IPS-15b (cell line): ENCODE results near the gene ARL3.

Source experiments
- H3K27me3 ChIP-seq: one replicate; pipeline ENCODE4 v1.6.1; 2013; ENCODE audit warnings: low read length; ENCODE audit not compliant: control insufficient read depth, insufficient read depth
- H3K36me3 ChIP-seq: one replicate; pipeline ENCODE4 v1.6.1; 2013; ENCODE audit warnings: low read length; ENCODE audit not compliant: control insufficient read depth, insufficient read depth
- H3K4me1 ChIP-seq: one replicate; pipeline ENCODE4 v1.6.1; 2013; ENCODE audit warnings: mild to moderate bottlenecking, low read length; ENCODE audit not compliant: control insufficient read depth, insufficient read depth
- H3K4me3 ChIP-seq: one replicate; pipeline ENCODE4 v1.5.1; 2013; ENCODE audit warnings: low read depth, low read length
- H3K9ac ChIP-seq: one replicate; pipeline ENCODE4 v1.6.1; 2013; ENCODE audit warnings: low read depth, mild to moderate bottlenecking, low read length
- H3K9me3 ChIP-seq: one replicate; pipeline ENCODE4 v1.6.1; 2013; ENCODE audit warnings: mild to moderate bottlenecking, low read length; ENCODE audit not compliant: control insufficient read depth, insufficient read depth

ARL3 gene

DNA sequence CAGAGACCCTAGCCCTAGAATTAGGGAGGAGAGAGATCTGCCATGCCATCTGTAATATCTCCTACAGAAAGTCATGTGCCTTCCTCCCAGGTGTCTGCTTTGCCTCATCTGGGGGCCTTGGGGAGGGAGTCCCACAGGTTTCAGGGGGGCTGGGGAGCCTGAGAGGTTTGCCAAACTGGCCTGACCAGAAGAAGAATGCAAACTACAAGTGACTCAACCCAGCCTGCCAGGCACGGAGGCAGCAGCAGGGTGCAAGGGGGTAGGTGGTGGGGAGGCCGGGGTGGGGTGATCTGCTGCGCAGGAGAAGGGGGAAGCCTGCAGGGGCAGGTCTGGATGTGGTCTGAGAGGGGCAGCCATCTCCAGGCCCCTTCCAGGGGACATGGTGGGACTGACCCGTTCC, 79.5 kb downstream of the ARL3 start:
- Histone ChIP-seq H3K4me1 (peaks cover 13% of the 10 kb centered on the region), H3K27me3 (no peaks in the 10 kb centered on the region), H3K36me3 (no peaks in the 10 kb centered on the region), H3K9ac (no peak overlapping the region), H3K4me3 (no peak overlapping the region), H3K9me3 (no peaks in the 10 kb centered on the region)

DNA sequence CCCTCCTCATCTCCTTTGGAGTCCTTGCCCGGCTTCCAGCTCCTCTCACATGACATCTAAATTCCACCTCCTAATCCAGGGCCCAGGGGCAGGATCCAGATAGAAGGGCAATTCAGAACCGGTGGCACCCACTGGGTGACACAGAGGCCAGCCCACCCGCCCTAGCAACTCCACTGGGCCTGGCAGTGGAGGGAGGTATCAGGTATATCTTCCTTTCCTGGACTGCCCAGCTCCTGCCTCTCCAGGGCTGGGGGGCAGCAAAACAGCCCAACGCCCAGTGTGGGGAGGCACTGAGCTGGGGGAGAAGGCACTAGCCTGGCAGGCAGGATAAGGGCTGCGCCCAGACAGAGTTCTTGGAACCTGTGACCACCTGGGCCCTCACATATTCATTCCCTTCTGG, 80.3 kb downstream of the ARL3 start:
- Histone ChIP-seq H3K4me3 (no peak overlapping the region), H3K4me1 (peaks cover 19% of the 10 kb centered on the region), H3K27me3 (no peaks in the 10 kb centered on the region), H3K9me3 (no peaks in the 10 kb centered on the region), H3K36me3 (no peaks in the 10 kb centered on the region), H3K9ac (peak overlapping the region; percentile 24)

DNA sequence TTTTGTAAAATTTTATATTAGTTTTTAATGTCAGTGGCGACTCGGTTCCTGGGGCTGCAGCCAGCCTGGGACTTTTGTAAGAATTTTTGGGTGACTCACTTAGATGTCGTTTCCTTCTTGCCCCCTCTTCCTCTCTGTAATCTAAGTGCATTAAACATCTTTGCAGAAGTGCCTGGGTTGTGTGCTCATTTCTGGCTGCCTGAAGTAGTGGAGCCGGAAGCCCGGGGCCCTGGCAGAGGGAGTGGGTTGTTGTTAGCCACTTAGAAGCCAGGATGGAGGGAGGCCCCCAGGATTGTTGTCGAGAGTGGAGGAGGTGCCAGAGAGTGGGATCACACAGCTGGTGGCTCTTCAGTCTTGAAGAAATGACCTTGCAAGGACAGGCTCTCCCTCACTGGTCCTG, 80.9 kb downstream of the ARL3 start:
- Histone ChIP-seq H3K9me3 (no peaks in the 10 kb centered on the region), H3K4me1 (peaks cover 19% of the 10 kb centered on the region), H3K9ac (peak overlapping the region; percentile 24), H3K27me3 (no peaks in the 10 kb centered on the region), H3K36me3 (no peaks in the 10 kb centered on the region), H3K4me3 (no peak overlapping the region)

DNA sequence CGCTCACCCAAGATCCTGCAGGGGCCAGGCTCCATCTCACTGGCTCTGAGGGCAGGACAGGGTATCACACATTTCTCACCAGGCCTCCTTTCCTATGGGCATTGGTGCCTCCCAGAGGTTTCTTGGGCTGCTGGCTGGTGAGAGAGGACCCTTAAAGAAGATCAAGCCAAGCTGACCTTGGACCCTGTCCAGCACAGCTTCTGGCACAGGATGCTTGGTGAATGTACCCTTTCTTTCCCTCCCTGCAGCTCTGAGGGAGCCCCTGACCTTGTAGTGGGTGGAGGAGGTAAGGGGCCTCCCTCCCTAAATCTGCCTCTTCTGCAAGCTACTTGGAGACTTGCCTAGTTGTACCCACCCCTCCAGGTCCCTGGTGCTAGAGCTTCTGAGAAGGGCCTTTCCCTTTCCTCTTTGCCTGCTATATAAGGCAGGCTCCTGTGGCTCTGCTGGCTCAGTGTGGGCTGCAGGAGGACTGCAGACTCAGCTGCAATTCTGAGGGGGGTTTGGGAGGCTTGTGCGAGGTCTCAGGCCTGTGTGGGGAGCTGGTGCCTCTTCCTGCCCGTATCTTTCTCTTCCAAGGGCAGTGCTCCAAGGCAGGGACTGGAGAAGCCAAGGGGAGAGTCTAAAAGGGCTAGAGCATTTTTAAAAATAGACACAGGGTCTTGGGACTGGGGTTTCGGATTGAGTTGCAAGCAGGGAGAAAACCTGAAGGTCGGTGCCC, 81.6 kb downstream of the ARL3 start:
- Histone ChIP-seq H3K27me3 (no peaks in the 10 kb centered on the region), H3K9ac (no peak overlapping the region), H3K4me1 (peaks cover 26% of the 10 kb centered on the region), H3K9me3 (no peaks in the 10 kb centered on the region), H3K4me3 (no peak overlapping the region), H3K36me3 (no peaks in the 10 kb centered on the region)

DNA sequence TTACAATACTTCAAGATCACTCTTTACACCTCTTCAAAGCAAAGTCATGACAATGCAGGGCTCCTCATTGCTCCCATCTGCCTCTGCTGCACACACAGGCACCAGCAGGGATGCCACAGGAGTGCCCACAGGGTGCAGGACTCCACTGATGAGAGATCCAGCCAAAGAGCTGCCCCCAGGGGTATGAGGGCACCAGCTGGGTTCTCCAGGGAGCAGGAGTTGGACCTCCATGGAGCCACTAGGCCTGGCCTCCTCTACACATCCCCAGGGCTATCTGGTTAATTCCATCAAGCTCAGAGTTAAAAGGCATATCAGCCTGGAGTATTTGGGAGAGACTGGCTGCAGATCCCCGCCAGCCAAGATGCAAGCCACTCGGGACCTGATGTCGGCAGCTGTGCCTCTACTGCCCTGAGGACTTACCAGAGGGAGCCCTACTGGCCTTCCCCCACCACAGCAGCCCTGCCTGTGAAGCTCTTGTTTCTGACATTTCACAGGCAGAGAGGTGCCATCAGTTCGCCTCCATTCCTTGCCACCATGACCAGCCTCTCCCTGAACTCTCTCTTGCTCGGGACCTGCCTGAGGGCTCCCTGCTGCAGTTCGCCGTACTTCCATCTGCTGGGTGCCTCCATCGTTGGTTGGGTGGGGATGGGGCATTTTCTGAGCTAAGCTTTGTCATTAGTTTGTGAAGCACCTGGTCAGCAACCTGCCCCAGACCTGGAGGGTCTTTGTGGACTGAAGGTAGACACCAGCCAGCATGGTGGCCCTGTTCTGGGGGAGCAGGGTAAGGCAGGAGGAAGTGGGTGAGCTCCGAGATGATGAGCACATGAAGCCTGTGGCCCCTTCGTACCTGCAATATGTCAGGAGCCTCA, 82.4 kb downstream of the ARL3 start:
- no peaks in the 10 kb centered on the region for H3K9me3 ChIP-seq
- H3K36me3 ChIP-seq = no peaks in the 10 kb centered on the region
- H3K9ac ChIP-seq = no peak overlapping the region
- peaks cover 33% of the 10 kb centered on the region for H3K4me1 ChIP-seq
- no peak overlapping the region for H3K4me3 ChIP-seq
- H3K27me3 ChIP-seq = no peaks in the 10 kb centered on the region

DNA sequence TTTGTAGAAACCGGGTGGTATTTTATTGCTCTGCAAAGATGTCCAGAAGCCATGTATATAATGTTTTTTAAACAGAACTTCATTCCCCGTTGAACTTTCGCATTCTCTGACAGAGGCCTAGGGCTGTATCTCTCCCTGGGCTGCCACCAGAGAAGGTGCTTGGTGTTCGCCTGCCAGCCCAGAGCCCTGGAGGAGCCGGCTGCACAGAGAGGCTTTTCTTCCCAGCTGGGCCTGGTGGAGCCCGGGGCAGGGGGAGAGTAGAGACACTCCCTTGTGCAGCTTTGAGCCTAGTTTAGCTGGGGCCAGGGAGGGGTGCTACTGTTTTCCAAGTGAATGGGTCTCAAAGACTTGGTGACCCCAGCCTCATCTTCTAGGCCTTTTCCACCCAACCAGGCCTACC, 83.5 kb downstream of the ARL3 start:
- H3K9ac ChIP-seq = no peak overlapping the region
- H3K36me3 ChIP-seq = no peaks in the 10 kb centered on the region
- H3K4me1 ChIP-seq = peaks cover 33% of the 10 kb centered on the region
- H3K9me3 ChIP-seq = no peaks in the 10 kb centered on the region
- no peak overlapping the region for H3K4me3 ChIP-seq
- H3K27me3 ChIP-seq = no peaks in the 10 kb centered on the region

DNA sequence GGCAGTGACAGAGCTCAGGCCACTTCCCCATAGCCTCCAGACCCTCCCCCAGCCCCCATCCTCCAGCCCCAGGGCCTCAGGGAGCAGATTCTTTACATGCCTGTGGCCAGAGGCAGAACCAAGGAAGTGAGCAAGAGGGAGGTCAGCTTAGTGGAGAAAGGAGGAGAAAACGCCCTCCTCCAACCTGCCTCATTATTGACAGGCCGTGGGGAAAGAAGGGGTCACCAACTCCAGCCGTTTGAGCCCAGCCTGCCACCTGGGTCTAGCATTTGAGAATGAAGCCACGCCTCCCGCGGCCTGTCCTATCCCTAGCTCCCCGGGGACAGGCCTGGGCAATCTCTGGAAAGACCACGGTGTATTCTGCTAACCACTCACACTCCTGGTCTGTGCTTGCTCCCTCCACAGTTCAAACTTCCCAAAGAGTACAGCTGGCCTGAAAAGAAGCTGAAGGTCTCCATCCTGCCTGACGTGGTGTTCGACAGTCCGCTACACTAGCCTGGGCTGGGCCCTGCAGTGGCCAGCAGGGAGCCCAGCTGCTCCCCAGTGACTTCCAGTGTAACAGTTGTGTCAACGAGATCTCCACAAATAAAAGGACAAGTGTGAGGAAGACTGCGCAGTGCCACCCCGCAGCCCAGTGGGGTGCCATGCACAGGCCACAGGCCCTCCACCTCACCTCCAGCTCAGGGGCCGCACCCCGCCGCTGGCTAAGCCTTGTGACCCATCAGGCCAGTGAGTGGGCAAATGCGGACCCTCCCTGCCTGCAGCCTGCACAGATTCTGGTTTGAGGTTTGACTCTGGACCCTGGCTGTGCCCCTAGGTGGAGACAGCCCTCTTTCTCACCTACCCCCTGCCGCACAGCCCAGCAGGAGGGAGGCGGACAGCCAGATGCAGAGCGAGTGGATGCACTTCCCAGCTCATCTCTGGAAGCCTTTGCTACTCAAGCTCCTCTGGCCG, 84.3 kb downstream of the ARL3 start:
- Histone ChIP-seq H3K4me3 (peak overlapping the region; percentile 18), H3K9ac (peak overlapping the region; percentile 37), H3K9me3 (no peaks in the 10 kb centered on the region), H3K4me1 (peaks cover 33% of the 10 kb centered on the region), H3K27me3 (no peaks in the 10 kb centered on the region), H3K36me3 (no peaks in the 10 kb centered on the region)

DNA sequence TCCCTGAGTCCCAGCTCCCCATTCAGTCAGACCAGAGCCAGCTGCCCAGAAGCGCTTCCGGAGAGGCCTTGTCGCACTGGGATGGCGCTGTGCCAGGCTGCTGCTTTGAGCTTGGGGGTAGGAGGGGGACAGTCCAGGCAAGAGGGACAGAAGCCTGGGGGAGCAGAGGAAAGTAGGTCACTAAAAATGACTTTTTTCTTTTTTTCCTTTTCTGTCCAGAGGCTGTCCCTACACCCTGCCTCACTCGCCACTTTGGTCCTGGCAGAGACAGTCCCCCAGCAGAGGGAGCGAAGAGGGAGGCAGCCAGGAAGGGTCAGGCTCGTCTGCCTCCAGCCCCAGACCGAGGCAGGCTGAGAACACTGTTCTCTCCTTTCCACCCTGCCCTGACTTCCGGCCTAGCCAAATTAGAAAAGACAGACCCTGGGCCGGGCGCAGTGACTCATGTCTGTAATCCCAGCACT, 85.7 kb downstream of the ARL3 start:
- Histone ChIP-seq H3K9me3 (no peaks in the 10 kb centered on the region), H3K9ac (peak overlapping the region; percentile 54), H3K4me1 (peaks cover 33% of the 10 kb centered on the region), H3K4me3 (no peak overlapping the region), H3K27me3 (no peaks in the 10 kb centered on the region), H3K36me3 (no peaks in the 10 kb centered on the region)

DNA sequence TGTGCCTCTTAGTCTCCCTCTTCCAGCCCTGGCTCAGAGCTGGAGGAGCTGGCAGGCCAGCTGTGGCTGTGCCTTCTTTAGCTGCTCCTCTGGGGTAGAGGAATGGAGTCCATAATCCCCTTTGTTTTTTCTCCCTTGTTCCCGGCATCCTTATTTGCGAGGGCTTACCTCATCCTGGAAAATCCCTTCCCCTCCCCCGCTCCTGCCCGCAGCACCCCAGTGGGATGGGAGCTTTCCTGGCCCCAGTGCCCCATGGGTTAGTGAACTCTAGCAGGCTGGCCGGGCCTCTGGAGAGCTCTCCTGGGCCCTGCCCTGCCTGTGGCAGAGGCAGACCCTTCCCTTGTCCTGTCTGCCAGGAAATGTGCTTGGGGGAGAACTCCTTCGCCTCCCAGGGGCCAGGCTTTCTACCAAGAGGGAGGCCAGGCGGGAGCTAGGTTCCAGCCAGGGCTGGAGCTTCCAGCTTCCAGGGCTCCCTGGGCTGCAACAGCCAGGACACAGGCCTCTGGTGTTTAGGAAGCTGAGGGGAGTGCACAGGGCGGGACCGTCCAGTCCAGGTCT, 86.4 kb downstream of the ARL3 start:
- H3K9me3 ChIP-seq = no peaks in the 10 kb centered on the region
- peak overlapping the region; percentile 76 for H3K9ac ChIP-seq
- H3K27me3 ChIP-seq = no peaks in the 10 kb centered on the region
- no peaks in the 10 kb centered on the region for H3K36me3 ChIP-seq
- H3K4me1 ChIP-seq = peaks cover 33% of the 10 kb centered on the region
- H3K4me3 ChIP-seq = no peak overlapping the region

DNA sequence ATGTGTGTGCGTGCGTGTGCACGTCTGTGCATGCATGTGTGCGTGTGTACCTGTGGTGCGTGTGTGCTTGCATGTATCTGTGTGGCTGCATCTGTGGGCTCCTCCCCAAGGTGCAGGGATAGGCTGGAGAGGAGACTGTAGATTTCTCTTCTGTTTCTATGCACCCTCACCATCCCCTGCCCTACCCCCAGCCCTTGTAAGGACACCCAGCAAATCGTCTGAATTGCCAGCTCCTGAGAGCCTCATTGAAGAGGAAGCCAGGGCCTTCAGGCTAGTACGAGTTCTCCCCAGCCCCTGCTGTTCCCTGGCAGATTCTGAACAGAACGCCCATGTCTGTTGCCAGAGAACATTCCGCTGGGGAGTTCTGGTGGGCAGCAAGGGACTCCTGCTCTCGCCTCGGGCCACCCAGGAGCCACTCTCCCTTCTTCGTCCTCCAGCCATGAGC, 86.9 kb downstream of the ARL3 start:
- Histone ChIP-seq H3K27me3 (no peaks in the 10 kb centered on the region), H3K9me3 (no peaks in the 10 kb centered on the region), H3K4me3 (no peak overlapping the region), H3K4me1 (peaks cover 33% of the 10 kb centered on the region), H3K9ac (peak overlapping the region; percentile 76), H3K36me3 (no peaks in the 10 kb centered on the region)
